GM18909 (cell line): ENCODE data around the gene MYLK2.

Source experiments
- ATAC-seq: cut with Tn5 transposase; IDR thresholded peaks from one replicate; pipeline ENCODE4 v1.9.1; 2021; ENCODE audit warnings: mild to moderate bottlenecking; ENCODE audit not compliant: unreplicated experiment, poor library complexity

Gene MYLK2

DNA sequence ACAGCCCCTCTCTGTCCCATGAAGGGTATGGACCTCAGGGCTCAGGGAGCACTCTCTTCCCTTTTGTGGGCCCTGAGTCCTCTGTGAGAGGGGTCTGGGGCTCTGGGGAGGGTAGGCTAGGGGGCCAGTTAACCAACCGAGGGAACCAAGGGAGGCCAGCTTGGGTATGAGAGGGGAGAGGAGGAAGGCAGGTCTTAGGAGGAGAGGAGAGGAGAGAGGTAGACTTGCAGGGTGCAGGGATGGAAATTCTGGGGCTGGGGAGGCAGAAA lies 50.5 kb downstream of the MYLK2 start:
- ATAC-seq, result no peak

DNA sequence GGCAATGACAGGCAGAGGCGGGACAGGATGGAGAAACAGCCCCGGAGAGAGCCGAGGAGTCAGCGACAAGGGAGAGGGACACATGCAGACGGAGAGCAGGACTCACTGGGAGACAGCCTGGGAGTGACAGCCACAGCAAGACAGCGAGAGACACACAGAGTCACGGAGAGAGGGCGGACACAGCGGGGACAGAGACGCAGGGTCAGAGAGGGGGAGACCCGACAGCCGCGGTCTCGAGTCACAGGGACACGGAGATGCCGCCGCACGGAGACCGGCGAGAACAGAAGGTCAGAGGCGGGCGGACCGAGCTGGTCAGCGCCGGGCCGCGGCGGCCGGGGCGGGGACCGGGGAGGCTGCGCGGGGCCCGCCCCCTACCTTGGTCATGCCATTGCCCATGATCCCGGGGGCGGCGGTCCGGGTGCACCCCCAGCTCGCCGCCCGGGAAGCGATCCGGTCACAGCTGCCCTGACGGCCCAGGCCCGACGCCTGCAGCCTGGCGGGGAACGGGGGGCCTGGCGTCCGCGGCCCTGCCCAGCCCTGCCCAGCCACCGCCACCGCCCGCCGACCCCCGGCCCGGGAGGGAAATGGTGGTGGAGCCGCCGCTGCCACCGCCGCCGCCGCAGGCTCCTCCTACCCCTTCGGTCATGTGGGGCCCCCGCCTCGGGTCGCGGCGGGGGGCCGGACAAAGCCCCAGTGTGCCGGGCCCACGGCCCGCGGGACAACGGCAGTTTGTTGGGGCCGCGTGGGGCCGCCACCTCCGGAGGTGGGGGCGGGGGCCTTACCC lies 51.0 kb downstream of the MYLK2 start, which contains the start of the genes DUSP15 and TTLL9:
DUSP15 (minus strand) TSS at position 586 of the 784 bp plus-strand sequence; CDS start at position 396, 190 bp downstream.
TTLL9 (plus strand) TSS at position 693 of the 784 bp plus-strand sequence. CDS start 493 bp downstream, outside the sequence.
- peak; percentile 45 for ATAC-seq

DNA sequence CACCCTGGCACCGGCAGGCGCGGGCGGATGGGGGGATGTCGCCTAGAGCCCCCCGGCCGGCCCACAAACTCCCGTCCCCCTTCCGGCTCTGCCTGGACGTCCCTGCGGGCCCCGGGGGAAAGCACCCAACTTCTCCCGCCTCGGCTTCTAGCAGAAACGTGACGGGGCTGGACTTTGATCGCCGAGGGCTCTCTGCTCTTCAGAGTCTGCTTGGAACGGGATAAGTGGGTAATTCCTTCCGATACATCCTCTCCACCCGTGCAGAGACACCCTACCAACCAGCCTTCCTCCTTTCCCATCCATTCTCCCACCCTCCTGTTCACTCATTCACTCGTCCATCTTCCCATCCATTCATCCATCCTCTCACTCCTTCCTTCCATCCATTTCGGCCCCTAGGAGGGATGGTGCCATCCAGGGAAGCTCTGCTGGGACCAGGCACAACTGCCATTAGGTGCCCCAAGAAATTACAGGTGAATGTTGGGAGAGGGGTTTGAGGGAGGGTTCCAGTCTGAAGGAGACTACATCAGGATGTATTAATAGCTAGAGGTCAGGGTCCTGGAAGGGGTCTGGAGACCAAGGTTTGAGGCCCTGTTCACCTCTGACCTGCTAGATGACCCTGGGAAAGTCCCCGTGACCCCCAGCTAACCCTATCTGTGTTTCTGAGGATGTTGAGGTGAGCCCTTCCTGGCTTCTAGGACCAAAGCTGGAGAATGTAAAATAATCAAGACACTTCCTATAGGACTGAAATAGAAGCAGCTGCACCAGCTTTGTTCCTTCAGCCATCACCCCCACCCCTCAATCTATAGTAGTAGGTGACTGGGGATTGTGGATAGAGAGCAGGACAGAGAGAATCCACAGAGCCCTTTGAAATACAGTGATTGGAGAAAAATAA lies 51.8 kb downstream of the MYLK2 start:
- ATAC-seq, result peak; percentile 14

DNA sequence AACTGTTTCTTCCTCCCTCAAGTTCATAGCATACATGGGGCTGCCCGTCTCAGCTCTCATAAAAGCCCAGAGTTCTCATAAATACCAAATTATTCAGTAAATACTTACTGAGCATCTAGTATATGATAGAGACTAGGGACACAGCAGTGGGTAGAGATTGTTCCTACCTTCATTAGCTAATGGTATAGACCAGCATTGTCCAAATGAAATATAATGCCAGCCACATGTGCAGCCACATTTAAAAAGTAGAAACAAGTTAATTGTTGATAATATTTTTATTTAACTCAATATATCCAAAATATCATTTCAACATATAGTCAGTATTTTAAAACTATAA lies 52.4 kb downstream of the MYLK2 start:
- ATAC-seq, result no peak

DNA sequence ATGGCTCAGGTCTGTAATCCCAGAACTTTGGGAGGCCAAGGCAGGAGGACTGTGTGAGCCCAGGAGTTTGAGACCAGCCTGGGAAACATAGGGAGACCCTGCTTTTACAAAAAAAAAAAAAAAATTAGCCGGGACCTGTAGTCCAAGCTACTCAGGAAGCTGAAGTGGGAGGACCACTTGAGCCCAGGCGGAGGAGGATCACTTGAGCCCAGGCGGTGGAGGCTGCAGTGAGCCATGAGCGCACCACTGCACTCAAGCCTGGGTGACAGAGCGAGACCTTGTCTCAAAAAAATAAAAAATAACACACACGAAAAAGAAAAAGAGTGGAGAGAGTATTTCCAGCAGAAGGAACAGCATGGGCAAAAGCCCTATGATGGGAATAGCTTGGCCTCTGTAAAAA lies 53.2 kb downstream of the MYLK2 start:
- ATAC-seq, result no peak

DNA sequence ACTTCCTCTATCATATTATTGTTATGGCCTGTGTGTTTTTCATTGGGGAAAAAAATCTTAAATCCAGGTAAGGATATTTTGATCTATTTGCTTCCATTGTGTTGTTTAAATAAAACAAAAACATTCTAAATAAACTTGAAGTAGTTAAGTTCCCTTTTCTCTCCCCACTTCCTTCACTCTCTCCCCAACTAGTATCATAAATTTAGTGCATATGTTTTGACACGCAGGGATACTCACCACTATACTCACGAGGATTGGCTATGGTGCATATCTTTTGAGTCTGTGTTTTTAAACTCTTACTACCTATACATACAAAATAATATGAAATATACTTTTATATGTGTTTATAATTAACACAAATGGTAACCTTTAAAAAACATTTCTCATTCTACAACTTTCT lies 56.5 kb downstream of the MYLK2 start:
- ATAC-seq, result no peak

DNA sequence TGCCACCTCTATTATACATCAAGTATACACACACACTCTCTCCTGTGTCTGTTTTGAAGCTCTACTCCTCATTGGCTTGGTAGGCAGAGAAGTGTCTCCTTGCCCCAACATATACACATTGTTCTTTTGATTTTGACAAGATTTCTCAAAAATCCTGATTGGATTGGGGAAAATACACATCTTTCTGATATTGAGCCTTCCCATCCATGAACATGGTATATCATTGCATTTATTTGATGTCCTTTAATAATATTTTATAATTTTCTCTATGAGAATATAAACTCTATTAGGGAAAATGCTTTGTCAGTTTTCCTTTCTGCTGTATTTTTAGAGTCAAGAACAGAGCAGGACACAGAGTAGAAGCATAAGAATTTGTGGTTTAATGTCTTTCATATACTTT lies 58.5 kb downstream of the MYLK2 start:
- no peak for ATAC-seq

DNA sequence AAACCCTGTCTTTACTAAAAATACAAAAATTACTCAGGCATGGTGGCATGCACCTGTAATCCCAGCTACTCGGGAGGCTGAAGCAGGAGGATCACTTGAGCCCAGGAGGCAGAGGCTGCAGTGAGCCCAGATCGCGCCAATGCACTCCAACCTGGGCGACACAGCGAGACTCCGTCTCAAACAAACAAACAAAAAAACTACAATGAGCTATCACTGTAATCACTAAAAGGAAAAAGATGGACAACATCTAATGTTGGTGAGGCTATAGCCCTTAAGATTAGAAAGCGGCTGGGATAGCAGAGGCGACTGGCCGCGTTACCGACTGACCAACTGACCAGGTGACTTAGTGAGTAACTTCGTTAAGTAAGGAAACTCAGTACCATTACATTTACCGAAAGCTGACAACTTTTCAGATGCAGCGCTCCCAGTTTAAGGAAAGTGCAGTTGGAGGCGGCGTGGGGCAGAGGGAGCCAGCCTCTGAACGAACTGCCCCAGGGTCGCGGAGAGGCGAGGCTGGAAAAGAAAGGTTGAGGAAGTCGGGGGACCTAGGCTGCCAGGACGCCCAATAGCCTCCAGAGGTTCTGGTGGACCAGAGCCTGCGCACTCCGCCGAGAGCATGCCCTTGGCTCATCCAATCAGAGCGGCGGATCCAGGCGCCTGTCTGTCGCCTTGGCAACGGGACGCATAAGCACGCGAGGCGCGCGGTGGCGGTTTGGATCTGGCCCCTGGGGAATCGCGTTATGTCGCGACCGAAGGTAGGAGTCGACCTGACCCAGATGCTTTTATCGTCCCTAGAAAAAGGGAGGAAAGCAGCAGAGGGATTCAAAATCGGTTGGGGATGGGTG lies 60.2 kb downstream of the MYLK2 start:
- ATAC-seq, result peak; percentile 85

DNA sequence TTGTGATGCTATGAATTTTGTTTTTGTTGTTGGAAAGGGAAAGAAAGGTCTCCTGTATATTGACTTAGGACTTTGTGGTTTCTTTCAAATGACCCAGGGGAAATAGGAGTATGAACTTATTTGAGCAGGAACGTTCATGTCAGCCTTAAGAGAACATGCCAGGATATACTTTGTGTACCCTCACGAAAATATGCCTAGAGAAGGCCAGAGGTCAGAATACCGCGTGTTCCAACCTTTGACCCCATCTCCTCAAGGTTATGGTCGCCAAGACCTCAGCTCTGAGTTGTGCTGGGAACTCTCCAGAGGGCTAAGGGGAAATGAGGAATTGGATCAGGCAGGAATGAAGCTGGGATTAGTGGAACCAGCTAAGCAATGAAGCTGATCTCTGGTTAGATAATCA lies 62.8 kb downstream of the MYLK2 start:
- no peak for ATAC-seq

DNA sequence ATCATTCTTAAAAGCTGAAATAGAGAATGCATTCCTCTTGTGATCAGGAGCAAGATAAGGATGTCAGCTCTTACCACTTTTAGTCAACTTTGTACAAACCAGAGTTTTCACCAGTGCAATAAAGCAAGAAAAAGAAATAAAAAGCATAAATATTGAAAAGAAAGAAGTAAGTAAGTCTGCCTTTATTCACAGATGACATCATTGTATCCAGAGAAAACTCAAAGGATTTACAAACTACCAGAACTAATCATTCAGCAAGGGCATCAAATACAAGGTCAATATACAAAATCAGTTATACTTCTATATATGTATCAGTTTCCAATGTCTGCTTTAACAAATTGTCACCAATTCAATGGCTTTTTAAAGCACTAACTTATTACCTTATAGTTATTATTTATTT lies 64.7 kb downstream of the MYLK2 start:
- no peak for ATAC-seq
